Endothelial cell of umbilical vein (primary cell): Measurements from ENCODE around the gene OMD. TPM values are rescaled to one million over a fixed set of nuclear protein-coding genes. Genes with fewer than 3 reads are reported as not detected.

Source experiments
- BruUV-seq: library from RNA; stranded (reverse); fragments of 400-500 nt; replicated peaks from 2 replicates; lab custom pipeline; 2021; lab: Mats Ljungman, UMichigan
- CTCF ChIA-PET: fragments of 300-600, 350-600 bp; sonication (Branson Sonifier 250); formaldehyde crosslinking; loops from one replicate; lab custom pipeline; 2021; ENCODE audit warnings: antibody characterized with exemption, inconsistent platforms; lab: Charles Lee
- POLR2A ChIA-PET: fragments of 300-600, 350-600 bp; sonication (Branson Sonifier 250); formaldehyde crosslinking; loops from one replicate; lab custom pipeline; 2021; ENCODE audit warnings: antibody characterized with exemption, inconsistent platforms; lab: Charles Lee
- DNase-seq: peaks from one replicate; pipeline ENCODE4 v3.0.0-alpha.2; 2011; ENCODE audit warnings: low read depth, low spot score
- FAIRE-seq: peaks from 2 replicates; lab custom pipeline; 2011; peaks lifted over from hg19 to GRCh38; lab: Jason Lieb, UNC
- H2AFZ ChIP-seq: 2 replicates; pipeline ENCODE4 v1.6.0; 2012; ENCODE audit warnings: low read depth, low read length, control low read depth, inconsistent platforms
- H3K27ac ChIP-seq: 2 replicates; pipeline ENCODE4 v1.5.1; 2011; ENCODE audit warnings: low read depth, mild to moderate bottlenecking, control low read depth, low read length, moderate library complexity; ENCODE audit not compliant: insufficient read depth
- H3K27me3 ChIP-seq, 2 experiments: 2 replicates each; pipeline versions ENCODE4 v1.6.0 to v1.6.1; 2011; ENCODE audit warnings: low read length in 2 of 2, mixed read lengths in 1 of 2; ENCODE audit not compliant: control insufficient read depth in 2 of 2, insufficient read depth in 2 of 2
- H3K36me3 ChIP-seq, 2 experiments: 2 replicates in 1 of 2; 3 replicates in 1 of 2; pipeline ENCODE4 v1.5.1; 2011; ENCODE audit warnings: low read length in 2 of 2, mild to moderate bottlenecking in 1 of 2, moderate library complexity in 1 of 2; ENCODE audit not compliant: control insufficient read depth in 2 of 2, insufficient read depth in 2 of 2; ENCODE audit errors: extremely low read depth in 1 of 2
- H3K4me1 ChIP-seq: 3 replicates; pipeline ENCODE4 v1.5.1; 2011; ENCODE audit warnings: mild to moderate bottlenecking, low read length; ENCODE audit not compliant: control insufficient read depth, insufficient read depth; ENCODE audit errors: extremely low read depth
- H3K4me2 ChIP-seq: 2 replicates; pipeline ENCODE4 v1.6.1; 2011; ENCODE audit warnings: low read length, control low read depth, mixed read lengths; ENCODE audit not compliant: insufficient read depth
- H3K4me3 ChIP-seq, 3 experiments: fragments of 200-600 bp in 1 of 3; sonication (generic), shearing (Covaris generic) in 1 of 3; replicated peaks in 1 of 3; 2 replicates each; pipeline ENCODE4 v1.5.1; 2011 to 2016; ENCODE audit warnings: control low read depth in 3 of 3, low read length in 3 of 3, mild to moderate bottlenecking in 2 of 3, inconsistent platforms in 1 of 3, low read depth in 1 of 3, moderate library complexity in 1 of 3; ENCODE audit not compliant: insufficient read depth in 1 of 3
- H3K79me2 ChIP-seq: 2 replicates; pipeline ENCODE4 v1.6.0; 2012; ENCODE audit warnings: low read length, inconsistent platforms; ENCODE audit not compliant: control insufficient read depth, insufficient read depth
- H3K9ac ChIP-seq: replicated peaks from 2 replicates; pipeline ENCODE3; 2011; ENCODE audit warnings: low read length, control low read depth; ENCODE audit not compliant: insufficient read depth; ENCODE audit errors: extremely low read depth
- H3K9me1 ChIP-seq: replicated peaks from 3 replicates; pipeline ENCODE4 v1.6.0; 2011; ENCODE audit warnings: mild to moderate bottlenecking, low read length; ENCODE audit not compliant: control insufficient read depth, insufficient read depth; ENCODE audit errors: extremely low read depth
- H3K9me3 ChIP-seq: replicated peaks from 2 replicates; pipeline ENCODE4 v1.5.1; 2012; ENCODE audit warnings: low read length, inconsistent platforms; ENCODE audit not compliant: control insufficient read depth, insufficient read depth
- H4K20me1 ChIP-seq: replicated peaks from 2 replicates; pipeline ENCODE3; 2011; ENCODE audit warnings: mild to moderate bottlenecking, low read length; ENCODE audit not compliant: control insufficient read depth, insufficient read depth; ENCODE audit errors: extremely low read depth
- EZH2 ChIP-seq: IDR thresholded peaks from 2 replicates; pipeline ENCODE4 v1.6.1; 2012; ENCODE audit warnings: borderline replicate concordance, low read depth, mild to moderate bottlenecking, moderate library complexity, low read length, inconsistent platforms; ENCODE audit not compliant: severe bottlenecking
- GATA2 ChIP-seq: IDR thresholded peaks from 2 replicates; pipeline ENCODE4 v1.7.0; 2011; ENCODE audit warnings: low read depth, mild to moderate bottlenecking, moderate library complexity, mixed read lengths, low read length; ENCODE audit not compliant: insufficient read length, insufficient read depth
- JUN ChIP-seq: IDR thresholded peaks from 2 replicates; pipeline ENCODE4 v1.6.1; 2011; ENCODE audit warnings: borderline replicate concordance, low read depth; ENCODE audit not compliant: insufficient read length, insufficient read depth
- MYC ChIP-seq: IDR thresholded peaks from one replicate; pipeline ENCODE4 v1.6.1; 2011; ENCODE audit warnings: mild to moderate bottlenecking, low read depth, low read length
- POLR2A ChIP-seq: IDR thresholded peaks from 2 replicates; pipeline ENCODE4 v1.6.1; 2012; ENCODE audit warnings: low read depth, mild to moderate bottlenecking, control low read depth, low read length
- POLR2AphosphoS5 ChIP-seq: IDR thresholded peaks from 2 replicates; pipeline ENCODE4 v1.6.1; 2012; ENCODE audit warnings: low read depth, mild to moderate bottlenecking, control low read depth, low read length, moderate library complexity; ENCODE audit not compliant: insufficient read depth
- dilution Hi-C: fragments of 300-500 bp; cut with MboI; formaldehyde crosslinking; loops from one replicate; pipeline ENCODE4 v1.15.0; 2019; ENCODE audit warnings: low sequenced_read_pairs; ENCODE audit not compliant: extremely low pct_ligation_motif_present
- intact Hi-C: fragments of 100-400 bp; cut with micrococcal nuclease; formaldehyde crosslinking; loops from one replicate; pipeline ENCODE4 v1.10.0; 2022
- polyA plus RNA-seq, 4 experiments: library from polyadenylated mRNA; depleted of rRNA in 3 of 4; stranded (reverse) in 3 of 4; unstranded in 1 of 4; fragments of >200 nt; gene quantifications; 2 replicates each; pipeline versions ENCODE4 v1.2.1 to v1.2.3, GENCODE V29; 2011 to 2012; ENCODE audit warnings: missing spikeins in 1 of 4
- total RNA-seq: library from RNA; stranded (reverse); gene quantifications from 2 replicates; pipeline ENCODE4 v1.2.3, GENCODE V29; 2021

OMD gene
- total and polyA plus RNA-seq, 2 donors (not counting 3 experiments of a cell fraction or from before 2014, with no cell fraction given) = not detected

DNA sequence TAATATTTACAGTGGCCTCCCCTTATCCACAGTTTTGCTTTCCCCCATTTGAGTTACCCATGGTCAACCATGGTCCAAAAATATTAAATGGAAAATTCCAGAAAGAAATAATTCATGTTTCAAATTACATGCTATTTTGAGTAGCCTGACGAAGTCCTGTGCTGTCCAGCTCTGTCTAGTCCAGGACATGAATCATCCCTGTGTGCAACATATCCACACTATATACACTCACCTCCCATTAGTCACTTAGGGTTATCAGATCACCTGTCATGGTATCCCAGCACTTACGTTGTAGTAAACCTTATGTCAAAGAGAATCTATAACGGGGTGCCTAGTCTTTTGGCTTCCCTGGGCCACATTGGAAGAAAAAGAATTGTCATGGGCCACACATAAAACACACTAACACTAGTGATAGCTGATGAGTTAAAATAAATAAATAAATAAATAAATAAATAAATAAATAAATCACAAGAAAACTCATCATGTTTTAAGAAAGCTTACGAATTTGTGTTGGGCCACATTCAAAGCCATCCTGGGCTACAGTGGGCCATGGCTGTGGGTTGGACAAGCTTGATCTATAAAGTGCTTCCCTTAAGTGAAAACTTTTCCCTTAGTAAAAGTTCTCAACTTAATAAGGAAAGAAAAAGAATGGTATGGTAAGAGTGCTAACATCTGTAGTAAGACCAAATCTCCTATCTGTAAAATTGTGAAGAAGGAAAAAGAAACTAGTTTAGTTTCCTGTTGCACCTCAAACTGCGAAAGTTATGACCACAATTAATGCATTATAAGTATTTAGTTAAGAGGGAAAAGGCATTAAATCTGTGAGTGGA is 15.9 kb upstream of the OMD start:
- Histone ChIP-seq H3K9me1 (no peaks in the 10 kb centered on the region), H3K36me3 (no peaks in the 10 kb centered on the region), H3K4me1 (no peaks in the 10 kb centered on the region), H3K27me3 (no peaks in the 10 kb centered on the region), H3K27ac (no peak overlapping the region), H4K20me1 (no peaks in the 10 kb centered on the region), H3K4me3 (no peak overlapping the region), H3K9me3 (no peaks in the 10 kb centered on the region), H3K79me2 (no peaks in the 10 kb centered on the region), H3K4me2 (no peak overlapping the region), H2AFZ (no peak overlapping the region), H3K9ac (no peak overlapping the region)
- FAIRE-seq = no peak
- dilution Hi-C loops (no loop called here), intact Hi-C loops (loop anchor here (2.0 to 10.0 kb wide), 4 partner anchors 45 to 301 kb away; partner anchors contain the start of genes ASPN, CENPP and NOL8)
- CTCF ChIA-PET = interaction anchor here (0.9 to 2.5 kb wide), 8 partner anchors 30 to 301 kb away, joined by 3 to 37 read pairs (median 4); partner anchors contain the start of genes CENPP and NOL8
- TF ChIP-seq MYC (no peak), JUN (no peak), POLR2A (no peak), GATA2 (no peak), EZH2 (no peak), POLR2AphosphoS5 (no peak)
- POLR2A ChIA-PET = no interaction called here
- peak; percentile 1 for DNase-seq
- BruUV-seq = no TSS peak
